HG03045 (cell line): ENCODE measurements around the gene DENND4B.

Experiments
- ATAC-seq: cut with Tn5 transposase; IDR thresholded peaks from one replicate; pipeline ENCODE4 v1.9.1; 2021; ENCODE audit warnings: mild to moderate bottlenecking, moderate library complexity; ENCODE audit not compliant: unreplicated experiment

The DENND4B gene

GRCh38 chr1:153945795-153946621, 510 bp downstream of the DENND4B start:
- ATAC-seq: peak; percentile 70

GRCh38 chr1:153945131-153945794, 1.3 kb downstream of the DENND4B start:
- ATAC-seq: no peak

DNA sequence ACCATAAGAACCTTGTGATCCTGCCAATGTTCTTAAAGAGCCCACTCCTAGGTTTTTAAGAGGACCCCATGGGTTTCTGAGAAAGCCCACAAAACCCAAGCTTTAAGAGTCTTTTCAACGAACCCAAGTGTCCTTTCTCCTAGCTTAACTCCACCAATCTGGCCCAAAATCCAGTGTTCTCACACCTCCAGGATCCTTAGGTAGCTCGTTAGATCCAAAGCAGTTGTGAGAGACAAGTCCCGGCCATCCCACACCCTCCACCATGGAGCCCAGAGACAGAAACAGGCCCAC, 1.7 kb downstream of the DENND4B start:
- no peak for ATAC-seq

- no peak for ATAC-seq
These were observed 2.3 kb downstream of the DENND4B start for GRCh38 chr1:153944005-153944826.

- ATAC-seq: no peak
These were observed 3.6 kb downstream of the DENND4B start for GRCh38 chr1:153942766-153943549.

- ATAC-seq: no peak
These were observed 4.4 kb downstream of the DENND4B start for GRCh38 chr1:153941826-153942725.

GRCh38 chr1:153940756-153941155, 5.8 kb downstream of the DENND4B start:
- no peak for ATAC-seq

DNA sequence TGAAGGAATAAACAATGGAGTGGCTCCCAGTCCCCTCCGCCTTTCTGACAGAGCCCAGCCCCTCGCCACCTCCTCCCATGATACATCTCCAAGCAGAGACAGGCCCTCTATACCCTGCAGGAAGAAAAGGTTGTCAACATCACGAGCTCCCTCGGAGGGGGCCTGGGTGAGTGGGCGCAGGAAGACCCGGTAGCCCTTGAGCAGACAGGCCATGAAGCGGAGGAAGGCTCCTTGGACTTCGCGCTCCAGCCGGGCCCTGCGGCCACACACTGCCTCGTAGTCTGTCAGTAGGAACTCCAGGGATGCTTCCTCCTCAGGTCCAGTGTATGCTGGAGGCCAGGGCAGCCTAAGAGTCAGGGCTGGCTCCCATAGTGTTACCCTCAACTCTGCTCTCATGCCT, 7.0 kb downstream of the DENND4B start:
- no peak for ATAC-seq

GRCh38 chr1:153938996-153939395, 7.5 kb downstream of the DENND4B start:
- no peak for ATAC-seq

DNA sequence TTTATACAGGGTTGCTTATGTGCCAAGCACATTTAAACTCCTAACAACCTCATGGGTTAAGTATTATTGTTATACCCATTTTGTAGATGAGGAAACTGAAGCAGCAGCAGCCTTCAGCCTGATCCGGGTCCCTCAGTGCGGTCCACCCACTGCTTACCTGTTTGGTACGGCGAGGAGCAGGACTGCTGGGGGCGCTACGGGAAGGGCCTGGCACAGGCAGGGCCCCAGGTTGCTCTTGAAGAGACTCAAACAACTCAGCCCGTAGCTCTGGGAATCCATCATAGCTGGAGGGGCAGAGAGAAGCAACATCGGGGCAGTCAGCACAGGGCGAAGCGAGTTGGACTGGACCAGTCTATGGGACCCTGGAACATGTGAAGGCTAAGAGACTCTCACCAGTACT, 9.2 kb downstream of the DENND4B start:
- ATAC-seq: no peak

GRCh38 chr1:153936011-153936802, 10.3 kb downstream of the DENND4B start:
- no peak for ATAC-seq

- ATAC-seq: no peak
These were observed 11.8 kb downstream of the DENND4B start for GRCh38 chr1:153934746-153935145.

GRCh38 chr1:153933955-153934354, 12.6 kb downstream of the DENND4B start:
- ATAC-seq: no peak

- ATAC-seq: no peak
These were observed 13.1 kb downstream of the DENND4B start for GRCh38 chr1:153933430-153933829.

DNA sequence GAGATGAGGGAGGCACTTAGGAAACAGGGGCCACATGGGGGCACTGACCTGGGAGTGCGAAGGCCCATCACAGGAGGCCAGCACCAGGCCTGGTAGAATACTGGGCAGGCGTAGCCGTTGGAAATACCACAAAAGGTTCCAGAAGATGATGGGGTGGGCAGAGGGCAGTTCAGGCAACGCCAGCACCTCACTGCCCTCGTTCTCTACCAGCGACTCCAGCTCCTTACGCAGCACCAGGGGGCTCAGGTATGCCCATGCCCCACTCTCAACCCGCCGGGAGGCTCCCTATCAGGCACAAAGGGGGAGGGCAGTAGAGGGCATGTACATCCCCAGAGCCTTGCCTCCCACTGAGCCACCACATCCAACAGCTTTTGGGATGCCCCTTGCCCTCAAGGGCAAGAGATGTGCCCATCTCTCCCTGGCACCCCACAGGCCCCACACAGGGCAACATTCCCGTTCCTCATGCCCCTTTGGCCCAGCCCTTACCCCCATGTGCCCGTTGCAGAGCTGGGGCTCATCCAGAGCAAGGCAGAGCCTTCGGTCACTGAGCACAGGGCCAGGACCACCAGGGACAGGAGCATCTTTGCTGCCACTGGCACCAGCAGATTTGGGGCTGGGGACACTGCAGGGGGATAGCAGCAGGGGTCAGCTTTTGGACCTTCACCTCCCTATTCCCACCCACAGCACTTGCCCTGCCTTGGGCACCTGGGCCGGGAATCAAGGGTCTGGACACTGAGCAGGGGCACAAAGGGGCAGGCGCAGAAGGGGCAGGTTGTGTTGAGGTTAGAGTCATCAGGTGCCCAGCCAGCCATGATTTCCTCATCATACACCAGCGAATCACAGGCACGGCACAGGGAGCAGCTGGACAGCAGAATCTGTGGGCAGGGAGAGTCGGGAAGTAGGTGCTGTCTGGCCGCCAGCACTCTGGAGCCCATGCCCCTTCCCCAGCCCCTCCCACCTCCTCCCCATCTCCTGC, 14.1 kb downstream of the DENND4B start:
- no peak for ATAC-seq

- ATAC-seq: no peak
These were observed 16.3 kb downstream of the DENND4B start for GRCh38 chr1:153929981-153930948.

DNA sequence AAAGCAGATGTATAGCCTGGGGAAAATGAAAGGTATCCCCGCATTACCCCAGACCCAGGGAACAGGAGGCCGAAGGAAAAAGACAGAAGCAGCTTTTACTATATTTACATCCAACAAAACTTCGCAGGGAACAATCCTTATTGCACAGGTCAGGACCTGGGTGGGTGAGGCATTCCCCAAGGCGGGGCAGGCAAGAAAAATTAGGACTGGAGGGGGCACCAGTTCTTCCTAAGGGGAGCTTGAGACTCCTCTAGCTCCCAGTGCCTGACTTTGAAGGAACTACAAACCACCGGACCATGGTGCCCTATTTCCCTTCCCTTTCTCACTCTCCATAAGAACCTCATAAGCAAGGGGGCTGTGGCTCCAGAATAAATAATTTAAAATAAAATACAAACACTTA, 17.1 kb downstream of the DENND4B start:
- no peak for ATAC-seq
